H1 (cell line): Measurements from ENCODE around the gene CCDC127. TPM values are rescaled to one million over a fixed set of nuclear protein-coding genes. Genes with fewer than 3 reads are reported as not detected.

Experiments
- CTBP2 ChIP-seq: IDR thresholded peaks from 2 replicates; pipeline ENCODE4 v1.7.0; 2011; ENCODE audit warnings: borderline replicate concordance, mild to moderate bottlenecking, moderate library complexity, mixed read lengths, low read length; ENCODE audit not compliant: insufficient read depth, insufficient read length
- polyA plus RNA-seq, 7 experiments: library from polyadenylated mRNA; depleted of rRNA in 3 of 7; stranded (reverse) in 5 of 7; unstranded in 2 of 7; fragments of >200 nt in 5 of 7; fragments of 200-250 nt in 2 of 7; gene quantifications; 1 replicate in 5 of 7; 2 replicates in 1 of 7; 4 replicates in 1 of 7; pipeline versions ENCODE4 v1.2.1 to v1.2.3, GENCODE V29; 2011 to 2013; ENCODE audit warnings: missing spikeins in 2 of 7, mixed read lengths in 2 of 7
- total RNA-seq: library from RNA; stranded (reverse); fragmentation: NEBNext Ultra II Directional; extraction: Animal tissue kit (Norgen Biotek cat#: 25700); gene quantifications from 2 replicates; pipeline ENCODE4 v1.2.1, GENCODE V29; 2021
- TF ChIP-seq, protein P1 (sequence below): IDR thresholded peaks from 2 replicates; pipeline ENCODE4 v1.6.1; 2012; ENCODE audit warnings: inconsistent platforms

The CCDC127 gene
- total and polyA plus RNA-seq, 2 of the 8 experiments (the other 6 are each of a cell fraction or from before 2014, with no cell fraction given), result 2.9 to 8.0 TPM

DNA sequence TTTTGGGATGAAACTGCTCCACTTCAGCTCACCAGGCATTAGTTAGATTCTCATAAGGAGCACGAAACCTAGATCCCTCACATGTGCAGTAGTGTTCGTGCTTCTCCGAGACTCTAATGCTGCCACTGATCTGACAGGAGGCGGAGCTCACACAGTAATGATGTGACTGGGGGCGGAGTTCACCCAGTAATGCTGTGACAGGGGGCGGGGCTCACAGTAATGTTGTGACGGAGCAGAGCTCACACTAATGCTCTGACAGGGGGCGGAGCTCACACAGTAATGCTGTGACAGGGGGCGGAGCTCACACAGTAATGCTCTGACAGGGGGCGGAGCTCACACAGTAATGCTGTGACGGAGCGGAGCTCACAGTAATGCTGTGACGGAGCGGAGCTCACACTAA, 53.7 kb downstream of the CCDC127 start (continued):
- TF ChIP-seq, protein P1, sequence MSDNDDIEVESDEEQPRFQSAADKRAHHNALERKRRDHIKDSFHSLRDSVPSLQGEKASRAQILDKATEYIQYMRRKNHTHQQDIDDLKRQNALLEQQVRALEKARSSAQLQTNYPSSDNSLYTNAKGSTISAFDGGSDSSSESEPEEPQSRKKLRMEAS, result no peak
- no peak for TF ChIP-seq CTBP2
